ENCODE measurements around the gene OTOF. TPM values are rescaled to one million over a fixed set of nuclear protein-coding genes. Genes with fewer than 3 reads are reported as not detected.

OTOF gene
- total and polyA plus RNA-seq, 9 of the 15 experiments (the other 6 are each of a cell fraction or from before 2014, with no cell fraction given) = 0.03 to 0.11 (median 0.06) TPM; not detected in 5

GRCh38 chr2:26507932-26508331, 30.0 kb upstream of the OTOF start:
- no peaks in the 10 kb centered on the region for H3K9me3 ChIP-seq (replicated peaks; ENCODE audit: control insufficient read depth, insufficient read depth, low read depth, low read length)
- H4K20me1 ChIP-seq (replicated peaks; ENCODE audit: control insufficient read depth, insufficient read depth, low read length) = no peaks in the 10 kb centered on the region
- 1% methylated on average over 5 of the region's 5 CpGs for WGBS (ENCODE audit: insufficient coverage, low coverage, missing lambda C conversion rate)
- H3K4me1 ChIP-seq (replicated peaks in 1 of 2; ENCODE audit: control insufficient read depth in 2 of 2, insufficient read depth in 2 of 2, low read length in 2 of 2) = peaks cover 0 to 11% of the 10 kb centered on the region in 2 experiments; a peak in 3 of 5 replicates
- H3K9ac ChIP-seq (ENCODE audit: insufficient read depth in 1 of 2, low read depth in 2 of 2, low read length in 2 of 2) = no peak overlapping the region
- no peaks in the 10 kb centered on the region for H3K9me1 ChIP-seq (ENCODE audit: control insufficient read depth, insufficient read depth, low read length)
- H3K4me3 ChIP-seq = no peak overlapping the region
- no peak overlapping the region for H2AFZ ChIP-seq (ENCODE audit: low read depth, low read length)
- intact Hi-C loops (cut with micrococcal nuclease) (loop anchor here (10.0 kb wide), 1 partner anchor 237 kb away; no protein-coding TSS in a partner anchor), in situ Hi-C loops (cut with MboI) (no loop called here)
- no peak for TF ChIP-seq THAP12 (CRISPR knock-in tag; IDR thresholded peaks at IDR 0.05)
- TF ChIP-seq ZNF592 (IDR thresholded peaks at IDR 0.05) = no peak
- TF ChIP-seq RNF2 (IDR thresholded peaks at IDR 0.05) = no peak
- TF ChIP-seq ZNF76 (CRISPR knock-in tag; IDR thresholded peaks at IDR 0.05; ENCODE audit: borderline replicate concordance) = no peak
- no peak for TF ChIP-seq RFX7 (CRISPR knock-in tag; IDR thresholded peaks at IDR 0.05)
- no peaks in the 10 kb centered on the region for H3K79me2 ChIP-seq (ENCODE audit: control insufficient read depth, insufficient read depth, low read length)
- no TSS peak for BruUV-seq (replicated peaks)
- ATAC-seq (no peak), DNase-seq (ENCODE audit: extremely low read depth in 1 of 4, low spot score in 3 of 4) (no peak), FAIRE-seq (no peak)
- peaks cover 10 to 42% of the 10 kb centered on the region in 2 experiments; a peak in 4 of 5 replicates for H3K27me3 ChIP-seq (ENCODE audit: control insufficient read depth in 2 of 2, insufficient read depth in 2 of 2, low read length in 2 of 2)
- ChIA-PET POLR2A (no interaction called here), CTCF (ENCODE audit: low intra/inter-chr PET ratio) (no interaction called here)
- no peak overlapping the region for H3K27ac ChIP-seq (ENCODE audit: extremely low read depth, low read depth, low read length)
- H3K36me3 ChIP-seq (ENCODE audit: control insufficient read depth, insufficient read depth, low read length) = no peaks in the 10 kb centered on the region
- H3K4me2 ChIP-seq (ENCODE audit: insufficient read depth, low read length) = no peak overlapping the region
